HUES48 (cell line): ENCODE data around the gene TTLL12.

ENCODE experiments used
- H3K27ac ChIP-seq: one replicate; pipeline ENCODE4 v1.7.0; 2013; ENCODE audit warnings: low read depth, low read length, inconsistent platforms
- H3K27me3 ChIP-seq: 2 replicates; pipeline ENCODE4 v1.6.1; 2013; ENCODE audit warnings: mild to moderate bottlenecking, low read length; ENCODE audit not compliant: control insufficient read depth, insufficient read depth
- H3K36me3 ChIP-seq: 2 replicates; pipeline ENCODE4 v1.6.1; 2013; ENCODE audit warnings: low read length; ENCODE audit not compliant: control insufficient read depth, insufficient read depth
- H3K4me1 ChIP-seq: 2 replicates; pipeline ENCODE4 v1.6.1; 2013; ENCODE audit warnings: mild to moderate bottlenecking, low read length; ENCODE audit not compliant: control insufficient read depth, insufficient read depth
- H3K4me3 ChIP-seq: 2 replicates; pipeline ENCODE4 v1.5.1; 2013; ENCODE audit warnings: mild to moderate bottlenecking, low read depth, low read length
- H3K9ac ChIP-seq: 2 replicates; pipeline ENCODE4 v1.6.1; 2013; ENCODE audit warnings: mild to moderate bottlenecking, low read depth, low read length, moderate library complexity
- H3K9me3 ChIP-seq: 2 replicates; pipeline ENCODE4 v1.6.1; 2013; ENCODE audit warnings: low read length; ENCODE audit not compliant: control insufficient read depth, insufficient read depth

TTLL12 gene

DNA sequence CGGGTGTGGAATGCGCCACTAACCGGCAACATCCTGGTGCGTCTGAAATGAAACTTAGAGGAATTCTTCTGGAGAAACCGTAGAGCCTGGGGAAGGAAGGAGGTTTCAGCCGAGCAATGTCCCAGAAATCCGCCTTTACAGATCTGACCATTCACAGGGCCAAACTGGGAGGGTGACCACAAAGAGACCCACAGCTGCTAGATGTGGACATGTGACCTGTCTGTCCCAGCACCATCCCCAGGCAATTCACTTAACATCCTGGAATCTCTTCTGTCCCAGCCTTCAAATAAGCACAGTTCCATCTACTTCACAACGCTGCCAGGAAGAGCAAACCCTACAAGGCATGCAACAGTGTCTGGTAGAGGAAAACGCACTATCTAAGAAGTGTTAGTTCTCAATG lies 53.5 kb downstream of the TTLL12 start:
- Histone ChIP-seq H3K9ac (no peak overlapping the region), H3K27me3 (no peaks in the 10 kb centered on the region), H3K4me1 (peaks cover 9% of the 10 kb centered on the region; the same call in 1 of the 2 replicates), H3K4me3 (no peak overlapping the region), H3K27ac (no peak overlapping the region), H3K9me3 (no peaks in the 10 kb centered on the region), H3K36me3 (peaks cover 66% of the 10 kb centered on the region)

DNA sequence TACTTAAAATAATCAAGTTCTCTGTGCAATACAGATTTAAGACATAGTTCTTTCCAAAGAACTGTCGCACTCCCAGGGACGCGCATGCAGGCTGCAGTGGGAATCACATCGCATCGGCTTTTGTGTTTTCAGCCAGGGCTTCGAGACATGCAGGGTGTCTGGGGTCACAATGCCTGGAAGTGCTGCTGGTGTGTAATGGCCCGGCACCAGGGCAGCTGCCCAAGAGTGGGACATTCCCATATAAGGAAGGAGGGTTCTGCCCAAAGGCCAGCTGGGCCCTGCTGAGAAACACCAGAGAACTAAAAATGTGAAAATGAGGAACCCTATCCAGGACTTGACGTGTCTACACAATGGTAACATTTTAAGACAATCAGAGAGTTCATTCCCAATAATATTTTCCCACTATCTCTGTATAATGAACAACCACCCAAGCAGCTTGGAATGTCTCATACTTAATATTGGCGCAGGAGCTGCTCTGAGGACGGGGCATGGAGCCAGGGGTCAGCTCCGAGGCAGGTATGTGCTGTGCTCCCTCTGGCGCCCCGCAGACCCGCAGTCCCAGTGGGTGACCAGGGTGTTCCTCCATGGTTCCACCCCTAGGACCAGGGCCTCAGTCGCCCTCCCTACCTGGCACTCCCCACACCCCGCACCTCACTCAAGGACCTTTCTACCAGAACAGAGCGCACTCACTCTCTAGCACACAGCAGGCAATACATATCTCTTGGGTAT lies 55.0 kb downstream of the TTLL12 start:
- Histone ChIP-seq H3K4me3 (no peak overlapping the region), H3K9ac (no peak overlapping the region), H3K9me3 (no peaks in the 10 kb centered on the region), H3K27me3 (no peaks in the 10 kb centered on the region), H3K27ac (no peak overlapping the region), H3K36me3 (peaks cover 51% of the 10 kb centered on the region), H3K4me1 (peaks cover 9% of the 10 kb centered on the region; the same call in 1 of the 2 replicates)

DNA sequence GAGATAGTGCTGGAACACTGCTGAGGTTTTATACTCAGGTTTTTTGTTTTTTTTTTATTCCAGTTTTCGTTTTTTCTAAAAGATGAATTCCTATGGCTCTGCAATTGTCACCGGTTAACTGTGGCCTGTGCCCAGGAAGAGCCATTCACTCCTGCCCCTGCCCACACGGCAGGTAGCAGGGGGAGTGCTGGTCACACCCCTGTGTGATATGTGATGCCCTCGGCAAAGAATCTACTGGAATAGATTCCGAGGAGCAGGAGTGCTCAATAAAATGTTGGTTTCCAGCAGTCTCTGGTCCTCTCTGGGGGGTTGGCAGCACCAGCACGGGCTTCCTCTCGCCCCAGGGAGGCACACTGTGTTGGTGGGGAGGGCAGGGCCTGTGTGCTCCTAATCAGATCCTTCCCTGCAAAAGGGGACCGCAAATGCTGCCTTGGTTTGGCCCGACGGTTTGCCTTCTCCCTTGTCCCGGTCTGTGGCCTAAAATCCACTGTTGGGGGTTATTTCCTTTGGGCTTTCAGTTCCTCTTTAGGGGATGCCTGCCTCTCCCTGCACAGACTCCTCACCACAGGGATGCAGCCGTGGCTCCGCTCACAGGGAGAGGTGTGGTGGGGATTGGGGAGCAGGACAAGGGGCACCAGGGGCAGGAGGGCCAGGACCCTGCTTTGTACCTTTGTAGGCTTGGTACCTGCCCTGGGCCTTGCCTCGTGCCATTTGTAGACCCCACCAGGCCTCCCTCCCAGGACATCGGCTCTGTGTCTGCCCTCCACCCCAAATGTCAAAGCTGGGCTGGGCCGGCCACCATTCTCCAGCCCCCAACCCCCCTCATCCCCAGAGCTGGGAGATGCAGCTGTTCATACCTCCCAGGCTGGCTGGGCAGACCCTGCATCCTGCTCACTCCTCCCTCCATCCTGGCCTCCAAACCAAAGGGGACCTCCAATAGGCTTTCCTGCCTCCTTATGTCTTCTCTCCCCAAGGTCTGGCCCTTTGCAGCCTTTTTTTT lies 57.2 kb downstream of the TTLL12 start:
- Histone ChIP-seq H3K4me3 (no peak overlapping the region), H3K9me3 (no peaks in the 10 kb centered on the region), H3K36me3 (peaks cover 32% of the 10 kb centered on the region), H3K27me3 (no peaks in the 10 kb centered on the region), H3K27ac (no peak overlapping the region), H3K9ac (no peak overlapping the region), H3K4me1 (peaks cover 9% of the 10 kb centered on the region; the same call in 1 of the 2 replicates)

DNA sequence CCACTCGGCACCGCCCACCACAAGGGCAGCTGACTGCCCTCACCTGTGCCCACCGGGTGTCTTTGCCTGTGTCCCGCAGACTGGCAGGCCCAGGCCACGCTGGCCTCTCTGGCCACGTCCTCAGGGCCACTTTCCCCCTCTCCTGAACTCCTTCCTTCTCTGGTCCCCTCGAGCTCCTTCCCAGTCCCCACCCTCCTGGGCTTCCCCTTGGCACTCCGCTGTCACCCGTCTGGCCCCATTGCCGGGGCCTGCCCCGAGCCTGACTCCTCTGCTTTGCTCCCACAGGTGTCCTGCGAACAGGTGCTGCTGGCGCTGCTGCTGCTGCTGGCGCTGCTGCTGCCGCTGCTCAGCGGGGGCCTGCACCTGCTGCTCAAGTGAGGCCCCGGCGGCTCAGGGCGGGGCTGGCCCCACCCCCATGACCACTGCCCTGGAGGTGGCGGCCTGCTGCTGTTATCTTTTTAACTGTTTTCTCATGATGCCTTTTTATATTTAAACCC lies 58.0 kb downstream of the TTLL12 start:
- no peaks in the 10 kb centered on the region for H3K9me3 ChIP-seq
- H3K36me3 ChIP-seq: peaks cover 25% of the 10 kb centered on the region
- peaks cover 9% of the 10 kb centered on the region; the same call in 1 of the 2 replicates for H3K4me1 ChIP-seq
- H3K27ac ChIP-seq: no peak overlapping the region
- no peak overlapping the region for H3K4me3 ChIP-seq
- no peaks in the 10 kb centered on the region for H3K27me3 ChIP-seq
- no peak overlapping the region for H3K9ac ChIP-seq

DNA sequence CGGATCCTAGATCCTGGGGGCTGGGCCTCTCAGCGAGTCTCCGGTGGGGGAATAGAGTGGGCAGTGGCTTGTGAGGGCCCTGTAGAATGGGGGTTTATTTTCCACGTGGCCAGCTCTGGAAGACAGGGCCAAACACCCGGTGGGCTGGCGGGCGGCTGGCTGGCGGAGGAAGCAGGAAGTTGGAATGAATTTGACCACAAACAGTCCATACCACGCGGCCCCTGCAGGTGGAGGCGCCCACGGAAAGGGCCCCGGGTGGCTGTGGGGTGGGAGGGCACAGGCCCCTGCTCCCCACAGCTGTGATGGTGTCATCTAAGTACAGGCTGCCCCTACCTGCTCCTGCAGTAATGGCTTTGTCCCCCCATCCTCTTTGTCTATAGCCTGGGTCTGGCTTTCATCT lies 58.8 kb downstream of the TTLL12 start:
- peaks cover 9% of the 10 kb centered on the region; the same call in 1 of the 2 replicates for H3K4me1 ChIP-seq
- H3K27ac ChIP-seq: no peak overlapping the region
- no peaks in the 10 kb centered on the region for H3K27me3 ChIP-seq
- no peak overlapping the region for H3K9ac ChIP-seq
- no peaks in the 10 kb centered on the region for H3K9me3 ChIP-seq
- H3K4me3 ChIP-seq: no peak overlapping the region
- peaks cover 20% of the 10 kb centered on the region for H3K36me3 ChIP-seq

DNA sequence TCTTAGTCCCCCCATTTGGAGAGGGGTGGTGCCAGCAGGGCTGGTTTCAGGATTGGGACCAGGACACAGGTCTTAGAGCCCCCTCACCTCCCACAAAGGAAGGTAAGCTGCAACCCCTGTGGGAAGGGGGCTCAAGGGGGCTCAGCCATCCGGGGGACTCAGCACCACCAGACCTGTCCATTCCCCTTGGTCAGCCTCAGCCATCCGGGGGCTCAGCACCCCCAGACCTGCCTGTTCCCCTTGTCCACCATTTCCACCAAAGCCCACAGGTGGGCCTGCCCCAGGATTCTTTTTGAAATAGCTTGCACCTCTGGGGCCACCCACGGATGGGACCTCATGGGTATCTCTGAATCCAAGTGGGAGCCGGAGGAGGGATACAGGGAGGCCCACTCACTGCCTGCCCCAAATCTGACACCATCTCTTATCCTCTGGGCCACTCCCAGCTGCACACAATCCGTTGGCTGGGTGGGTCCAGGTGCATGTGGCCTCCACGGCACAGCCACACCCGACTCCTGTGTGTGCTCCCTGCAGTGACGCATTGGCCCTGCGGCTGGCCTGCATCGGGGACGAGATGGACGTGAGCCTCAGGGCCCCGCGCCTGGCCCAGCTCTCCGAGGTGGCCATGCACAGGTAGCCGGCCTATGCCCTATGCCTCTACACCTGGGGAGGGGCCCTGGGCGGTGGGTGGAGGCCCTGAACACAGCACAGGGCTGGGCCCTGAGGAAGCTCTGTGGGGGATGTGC lies 59.6 kb downstream of the TTLL12 start:
- Histone ChIP-seq H3K27ac (no peak overlapping the region), H3K36me3 (peaks cover 13% of the 10 kb centered on the region; the same call in 1 of the 2 replicates), H3K4me3 (no peak overlapping the region), H3K9me3 (no peaks in the 10 kb centered on the region), H3K27me3 (no peaks in the 10 kb centered on the region), H3K9ac (no peak overlapping the region), H3K4me1 (peaks cover 9% of the 10 kb centered on the region; the same call in 1 of the 2 replicates)

DNA sequence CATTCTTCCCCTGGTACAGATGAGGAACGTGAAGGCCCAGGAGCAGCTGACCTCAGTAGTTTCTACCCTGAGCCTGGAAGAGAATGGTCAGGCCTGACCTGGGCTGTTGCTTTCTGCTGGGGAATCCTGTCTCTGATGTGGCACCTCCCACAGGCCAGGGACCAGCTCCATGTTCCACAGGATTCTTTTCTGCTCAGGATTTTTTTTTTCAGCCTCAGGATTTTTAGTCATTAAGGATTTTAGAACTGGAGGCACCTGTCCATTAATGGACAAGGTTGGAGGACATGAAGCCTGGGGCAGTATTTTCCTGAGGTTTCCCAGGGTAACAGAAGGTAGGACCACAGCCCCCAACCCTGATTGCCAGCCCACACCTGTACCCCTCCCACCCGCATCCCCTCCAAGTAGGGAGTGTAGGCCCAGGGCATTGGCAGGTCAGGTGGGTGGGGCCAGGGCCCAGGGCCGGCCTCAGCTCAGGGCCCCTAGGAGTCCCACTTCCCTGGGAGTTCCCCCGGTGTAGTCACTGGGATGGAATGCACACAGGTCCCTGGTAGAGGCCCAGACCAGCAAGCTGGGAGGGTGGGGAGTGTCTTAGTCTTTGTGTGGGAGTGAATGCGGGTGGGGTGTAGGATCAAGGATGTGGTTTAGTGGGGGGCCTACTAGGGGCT lies 60.3 kb downstream of the TTLL12 start:
- peaks cover 9% of the 10 kb centered on the region; the same call in 1 of the 2 replicates for H3K4me1 ChIP-seq
- H3K27ac ChIP-seq: no peak overlapping the region
- H3K9me3 ChIP-seq: no peaks in the 10 kb centered on the region
- H3K36me3 ChIP-seq: peaks cover 7% of the 10 kb centered on the region; the same call in 1 of the 2 replicates
- H3K4me3 ChIP-seq: no peak overlapping the region
- H3K27me3 ChIP-seq: no peaks in the 10 kb centered on the region
- H3K9ac ChIP-seq: no peak overlapping the region

DNA sequence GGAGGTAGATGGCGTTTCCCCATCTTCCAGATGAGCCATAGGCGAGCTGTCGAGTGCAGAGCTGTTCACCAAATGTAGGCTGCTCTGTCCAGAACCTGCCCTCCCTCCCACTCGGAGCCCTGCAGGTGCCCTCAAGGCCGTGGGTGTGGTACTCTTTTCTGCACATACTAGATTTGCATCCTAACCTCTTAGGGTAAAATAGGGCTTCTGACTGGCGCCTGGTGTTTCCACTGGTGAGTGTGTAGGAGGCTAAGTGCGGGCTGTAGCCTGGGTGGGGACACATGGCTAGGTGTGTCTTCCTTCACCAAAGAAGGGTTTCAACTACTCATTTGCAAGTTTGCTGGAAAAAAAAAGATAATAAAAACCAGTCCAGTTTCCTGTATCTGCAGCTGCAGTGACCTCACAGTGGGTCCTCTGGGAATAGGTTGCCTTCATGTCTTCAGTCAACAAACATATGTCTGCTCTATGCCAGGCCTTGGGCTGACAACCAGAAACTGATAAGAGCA lies 67.9 kb downstream of the TTLL12 start:
- no peaks in the 10 kb centered on the region for H3K9me3 ChIP-seq
- H3K27me3 ChIP-seq: no peaks in the 10 kb centered on the region
- H3K9ac ChIP-seq: no peak overlapping the region
- H3K4me1 ChIP-seq: no peaks in the 10 kb centered on the region; the same call in 1 of the 2 replicates
- no peaks in the 10 kb centered on the region for H3K36me3 ChIP-seq
- H3K27ac ChIP-seq: no peak overlapping the region
- no peak overlapping the region for H3K4me3 ChIP-seq

DNA sequence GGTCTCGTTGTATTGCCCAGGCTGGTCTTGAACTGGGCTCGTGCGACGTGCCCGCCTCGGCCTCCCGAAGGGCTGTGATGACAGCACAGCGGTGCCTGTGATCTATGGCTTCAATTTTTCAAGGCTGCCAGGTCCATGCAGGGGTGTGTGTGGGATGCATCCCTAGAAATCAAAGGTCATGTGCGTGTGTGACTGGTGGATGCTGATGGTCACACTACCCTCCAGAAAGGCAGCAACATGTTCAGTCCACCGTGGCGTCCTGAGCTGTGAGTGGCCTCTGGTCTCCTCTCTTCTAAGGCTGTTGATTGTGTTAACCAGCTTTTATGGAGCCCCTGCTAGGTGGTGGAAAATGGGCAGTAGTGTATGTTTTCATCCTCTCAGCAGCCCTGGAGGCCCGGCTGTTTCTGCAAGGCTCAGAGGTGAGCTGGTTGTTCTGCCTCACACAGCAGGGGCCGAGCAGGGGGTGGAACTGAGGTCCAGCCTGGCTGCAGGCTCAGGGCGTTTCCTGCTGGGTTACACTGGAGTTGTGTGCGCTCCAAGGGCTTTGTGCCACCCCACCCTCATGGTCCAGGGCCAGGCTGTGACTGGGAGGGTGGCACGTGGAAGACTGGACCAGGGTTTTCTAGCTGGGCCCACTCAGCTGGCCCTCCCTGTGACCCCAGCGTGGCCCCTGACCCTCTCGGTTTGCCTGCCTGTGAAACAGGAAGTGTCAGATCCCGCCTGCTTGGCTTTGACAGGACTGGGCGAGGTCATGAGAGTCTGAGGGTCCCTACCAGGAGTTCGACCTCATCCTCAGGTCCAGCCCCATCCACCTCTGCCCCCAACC lies 68.7 kb downstream of the TTLL12 start:
- Histone ChIP-seq H3K4me1 (no peaks in the 10 kb centered on the region; the same call in 1 of the 2 replicates), H3K27ac (no peak overlapping the region), H3K9me3 (no peaks in the 10 kb centered on the region), H3K36me3 (no peaks in the 10 kb centered on the region), H3K4me3 (no peak overlapping the region), H3K27me3 (0 out of 2 replicates have a peak, but pooled peaks cover 3% of the 10 kb centered on the region), H3K9ac (no peak overlapping the region)
